Liver (tissue), 9 donors: ENCODE results near the gene CER1. TPM values are rescaled to one million over a fixed set of nuclear protein-coding genes. Genes with fewer than 3 reads are reported as not detected.
A peak's percentile ranks its signal among the peaks of the same experiment; 100 is the strongest.

Experiments
- DNase-seq: peaks from one replicate; pipeline ENCODE4 v3.0.0-alpha.2; 2017; ENCODE audit warnings: low spot score
- H3K27ac ChIP-seq, 2 donors: one replicate each; pipeline ENCODE4 v1.7.0; 2013; ENCODE audit warnings: inconsistent platforms in 2 of 2, low read length in 2 of 2, control low read depth in 1 of 2, low read depth in 1 of 2, mild to moderate bottlenecking in 1 of 2
- H3K27me3 ChIP-seq, 4 donors: one replicate each; pipeline versions ENCODE4 v1.6.1 to v1.7.0; 2013; ENCODE audit warnings: low read length in 3 of 4, inconsistent platforms in 1 of 4, mild to moderate bottlenecking in 1 of 4, moderate library complexity in 1 of 4; ENCODE audit not compliant: control insufficient read depth in 4 of 4, insufficient read depth in 4 of 4
- H3K36me3 ChIP-seq, 4 donors: one replicate each; pipeline versions ENCODE4 v1.6.1 to v1.7.0; 2013; ENCODE audit warnings: low read length in 3 of 4, mild to moderate bottlenecking in 3 of 4, low read depth in 1 of 4, moderate library complexity in 1 of 4; ENCODE audit not compliant: control insufficient read depth in 4 of 4, insufficient read depth in 3 of 4
- H3K4me1 ChIP-seq, 4 donors: one replicate each; pipeline versions ENCODE4 v1.6.1 to v1.7.0; 2013; ENCODE audit warnings: low read length in 3 of 4, mild to moderate bottlenecking in 3 of 4, moderate library complexity in 1 of 4; ENCODE audit not compliant: control insufficient read depth in 4 of 4, insufficient read depth in 4 of 4
- H3K4me3 ChIP-seq, 3 donors: one replicate each; pipeline versions ENCODE4 v1.6.1 to v1.7.0; 2013; ENCODE audit warnings: low read length in 3 of 3, control low read depth in 1 of 3, low read depth in 1 of 3, mild to moderate bottlenecking in 1 of 3
- H3K9ac ChIP-seq, 2 donors: one replicate each; pipeline ENCODE4 v1.7.0; 2013; ENCODE audit warnings: low read length in 2 of 2, mild to moderate bottlenecking in 2 of 2, moderate library complexity in 2 of 2, control low read depth in 1 of 2, low read depth in 1 of 2
- H3K9me3 ChIP-seq, 4 donors: one replicate each; pipeline versions ENCODE4 v1.6.1 to v1.7.0; 2013; ENCODE audit warnings: low read length in 3 of 4; ENCODE audit not compliant: control insufficient read depth in 4 of 4
- ATF3 ChIP-seq: IDR thresholded peaks from 2 replicates; pipeline ENCODE4 v1.6.1; 2016; ENCODE audit warnings: antibody characterized with exemption
- CTCF ChIP-seq: fragments of 150-350 bp; IDR thresholded peaks from 2 replicates; pipeline ENCODE4 v1.5.1; 2017; ENCODE audit warnings: improper control_type of control experiment, low read depth, low read length; ENCODE audit not compliant: missing input control
- EGR1 ChIP-seq, 2 donors: IDR thresholded peaks; 2 replicates each; pipeline ENCODE4 v1.6.1; 2016 to 2018; ENCODE audit warnings: antibody characterized with exemption in 2 of 2, low read depth in 2 of 2
- FOXA1 ChIP-seq: IDR thresholded peaks from 2 replicates; pipeline ENCODE4 v1.6.1; 2016; ENCODE audit warnings: antibody characterized with exemption
- FOXA2 ChIP-seq: IDR thresholded peaks from 2 replicates; pipeline ENCODE4 v1.6.1; 2016; ENCODE audit warnings: antibody characterized with exemption
- GABPA ChIP-seq, 2 donors: IDR thresholded peaks in 1 of 2; conservative IDR thresholded peaks in 1 of 2; 2 replicates each; pipeline ENCODE4 v1.6.1; 2016; ENCODE audit warnings: antibody characterized with exemption in 2 of 2, mild to moderate bottlenecking in 1 of 2, moderate library complexity in 1 of 2
- HNF4A ChIP-seq, 2 donors: conservative IDR thresholded peaks; 2 replicates each; pipeline ENCODE4 v1.6.1; 2016; ENCODE audit warnings: antibody characterized with exemption in 2 of 2, mild to moderate bottlenecking in 2 of 2
- HNF4G ChIP-seq: IDR thresholded peaks from 2 replicates; pipeline ENCODE4 v1.6.1; 2016; ENCODE audit warnings: antibody characterized with exemption
- JUND ChIP-seq, 2 donors: IDR thresholded peaks; 2 replicates each; pipeline ENCODE4 v1.6.1; 2016; ENCODE audit warnings: antibody characterized with exemption in 2 of 2
- MAX ChIP-seq: IDR thresholded peaks from 2 replicates; pipeline ENCODE4 v1.6.1; 2016; ENCODE audit warnings: antibody characterized with exemption
- NR2F2 ChIP-seq: IDR thresholded peaks from 2 replicates; pipeline ENCODE4 v1.6.1; 2016; ENCODE audit warnings: antibody characterized with exemption
- RAD21 ChIP-seq, 2 donors: IDR thresholded peaks; 2 replicates each; pipeline ENCODE4 v1.6.1; 2016; ENCODE audit warnings: antibody characterized with exemption in 2 of 2, mild to moderate bottlenecking in 2 of 2
- REST ChIP-seq: IDR thresholded peaks from 2 replicates; pipeline ENCODE4 v1.6.1; 2016; ENCODE audit warnings: antibody characterized with exemption, mild to moderate bottlenecking
- RXRA ChIP-seq, 2 donors: IDR thresholded peaks; 2 replicates each; pipeline ENCODE4 v1.6.1; 2017 to 2018; ENCODE audit warnings: antibody characterized with exemption in 2 of 2, mild to moderate bottlenecking in 1 of 2
- SP1 ChIP-seq: IDR thresholded peaks from 2 replicates; pipeline ENCODE4 v1.6.1; 2018; ENCODE audit warnings: antibody characterized with exemption, mild to moderate bottlenecking
- TAF1 ChIP-seq: conservative IDR thresholded peaks from 2 replicates; pipeline ENCODE4 v1.6.1; 2016; ENCODE audit warnings: antibody characterized with exemption, mild to moderate bottlenecking
- YY1 ChIP-seq: IDR thresholded peaks from 2 replicates; pipeline ENCODE4 v1.6.1; 2016; ENCODE audit warnings: antibody characterized with exemption, mild to moderate bottlenecking
- ZBTB33 ChIP-seq: IDR thresholded peaks from 2 replicates; pipeline ENCODE4 v1.6.1; 2016; ENCODE audit warnings: antibody characterized with exemption
- WGBS: extraction: QIAGEN DNeasy Blood & Tissue Kit; methylation state at CpG from one replicate; pipeline ENCODE4 v1.1.7; 2013; 5-methylcytosine and 5-hydroxymethylcytosine counted together
- polyA plus RNA-seq, 2 donors: library from polyadenylated mRNA; stranded (reverse) in 1 of 2; unstranded in 1 of 2; fragments of 200-250 nt in 1 of 2; fragments of >200 nt in 1 of 2; fragmentation: Nextera tagmentation in 1 of 2; extraction: Ambion mirVana in 1 of 2; gene quantifications; one replicate each; pipeline versions ENCODE4 v1.2.1 to v1.2.3, GENCODE V29; 2013 to 2015
- total RNA-seq, 2 donors: library from RNA; depleted of rRNA; stranded (reverse); fragments of >200 nt; gene quantifications; one replicate each; pipeline ENCODE4 v1.2.3, GENCODE V29; 2014
- donor health status: healthy.
- donor health status: healthy.
- donor health status: healthy.
- donor health status: healthy.
- donor health status: healthy.

CER1 gene
- total and polyA plus RNA-seq, 4 donors: not detected

GRCh38 chr9:14760060-14760459 is 37.5 kb upstream of the CER1 start:
- H3K9ac ChIP-seq: no peak overlapping the region
- no peaks in the 10 kb centered on the region for H3K4me1 ChIP-seq
- H3K9me3 ChIP-seq: no peaks in the 10 kb centered on the region
- peak; percentile 28 for TF ChIP-seq NR2F2
- no peak for TF ChIP-seq SP1
- WGBS: 0% methylated on average over 1 of the region's 1 CpG
- H3K4me3 ChIP-seq: no peak overlapping the region
- H3K36me3 ChIP-seq: no peaks in the 10 kb centered on the region
- no peak overlapping the region for H3K27ac ChIP-seq
- DNase-seq: no peak
- no peaks in the 10 kb centered on the region for H3K27me3 ChIP-seq

- H3K9ac ChIP-seq: no peak overlapping the region
- H3K9me3 ChIP-seq: no peaks in the 10 kb centered on the region
- 88% methylated on average over 1 of the region's 1 CpG for WGBS
- H3K27me3 ChIP-seq: peaks cover 0 to 2% (median 0%) of the 10 kb centered on the region in 4 donors
- H3K36me3 ChIP-seq: no peaks in the 10 kb centered on the region
- no peak overlapping the region for H3K27ac ChIP-seq
- no peak for DNase-seq
- TF ChIP-seq JUND (IDR thresholded peaks at IDR 0.05) (no peak), GABPA (IDR thresholded peaks at IDR 0.05 in 1 of 2, conservative IDR thresholded peaks at IDR 0.05 in 1 of 2) (no peak), REST (no peak), TAF1 (no peak), MAX (no peak), RXRA (IDR thresholded peaks at IDR 0.05) (no peak), ATF3 (no peak), RAD21 (IDR thresholded peaks at IDR 0.05) (no peak), SP1 (no peak), HNF4A (conservative IDR thresholded peaks at IDR 0.05) (no peak), FOXA2 (no peak), CTCF (no peak), EGR1 (IDR thresholded peaks at IDR 0.05; ENCODE audit: low read depth in 2 of 2) (no peak), HNF4G (no peak), ZBTB33 (no peak), NR2F2 (no peak), FOXA1 (no peak), YY1 (no peak)
- no peaks in the 10 kb centered on the region for H3K4me1 ChIP-seq
- no peak overlapping the region for H3K4me3 ChIP-seq
Measured at GRCh38 chr9:14756291-14756690, 33.8 kb upstream of the CER1 start.
